Heart left ventricle (tissue), 13 donors: ENCODE data around the gene COL16A1.

Source experiments
- POLR2A ChIP-seq, 2 donors: fragments of 450-650 bp; IDR thresholded peaks; one replicate each; pipeline ENCODE4 v1.6.1; 2017; ENCODE audit warnings: antibody characterized with exemption in 2 of 2, mild to moderate bottlenecking in 2 of 2, moderate library complexity in 2 of 2
- TF ChIP-seq, protein P1 (sequence below), 12 donors: fragments of 200-600 bp; sonication (generic) in 4 of 12; IDR thresholded peaks; one replicate each; pipeline versions ENCODE4 v1.5.0 to v1.8.0; 2018 to 2022; ENCODE audit warnings: antibody characterized with exemption in 12 of 12, mild to moderate bottlenecking in 5 of 12
- donor health status: ischemic (EF 13 %, LVEDD 7.1; RV severe dilation, severe dysfunction).
- donor health status: DM: no; HTN: yes; CAD: no.
- donor health status: DM: no; HTN: no; CAD: no.
- donor health status: ischemic (EF 25% LVEDD 6.9; RV normal size, moderate dysfunction).
- donor health status: ischemic (EF 25% LVEDD 5.7; RV mildly dilated, moderate dysfunction).
- donor health status: ischemic (EF 35%, LVEDD 5.7; RV mildly dilated, moderate dysfunction).
- donor health status: nonischemic (EF 11% LVEDD 7.7; RV severe dilation, severe dysfunction).
- donor health status: DM: yes; HTN: yes; CAD: no.
- donor health status: PGD.
- donor health status: ischemic (EF 29% LVEDD 5.4; RV normal size, mild dysfunction).
- donor health status: nonischemic (EF 23%, LVEDD 6.1; RV moderate dilation, normal function).

GRCh38 chr1:31652891-31653499 is 50.8 kb downstream of the COL16A1 start:
- TF ChIP-seq POLR2A (IDR thresholded peaks at IDR 0.05): no peak
- TF ChIP-seq, protein P1, sequence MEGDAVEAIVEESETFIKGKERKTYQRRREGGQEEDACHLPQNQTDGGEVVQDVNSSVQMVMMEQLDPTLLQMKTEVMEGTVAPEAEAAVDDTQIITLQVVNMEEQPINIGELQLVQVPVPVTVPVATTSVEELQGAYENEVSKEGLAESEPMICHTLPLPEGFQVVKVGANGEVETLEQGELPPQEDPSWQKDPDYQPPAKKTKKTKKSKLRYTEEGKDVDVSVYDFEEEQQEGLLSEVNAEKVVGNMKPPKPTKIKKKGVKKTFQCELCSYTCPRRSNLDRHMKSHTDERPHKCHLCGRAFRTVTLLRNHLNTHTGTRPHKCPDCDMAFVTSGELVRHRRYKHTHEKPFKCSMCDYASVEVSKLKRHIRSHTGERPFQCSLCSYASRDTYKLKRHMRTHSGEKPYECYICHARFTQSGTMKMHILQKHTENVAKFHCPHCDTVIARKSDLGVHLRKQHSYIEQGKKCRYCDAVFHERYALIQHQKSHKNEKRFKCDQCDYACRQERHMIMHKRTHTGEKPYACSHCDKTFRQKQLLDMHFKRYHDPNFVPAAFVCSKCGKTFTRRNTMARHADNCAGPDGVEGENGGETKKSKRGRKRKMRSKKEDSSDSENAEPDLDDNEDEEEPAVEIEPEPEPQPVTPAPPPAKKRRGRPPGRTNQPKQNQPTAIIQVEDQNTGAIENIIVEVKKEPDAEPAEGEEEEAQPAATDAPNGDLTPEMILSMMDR (IDR thresholded peaks at IDR 0.05): no peak
